GM19328 (cell line): ENCODE measurements around the gene RGS5.
"Not testable (repeated sequence)": the region's sequence is repeated elsewhere in the genome, so short reads cannot be mapped to it uniquely, and the experiment has no call there.

Experiments
- ATAC-seq: cut with Tn5 transposase; IDR thresholded peaks from one replicate; pipeline ENCODE4 v1.9.1; 2021; ENCODE audit warnings: mild to moderate bottlenecking, moderate library complexity; ENCODE audit not compliant: unreplicated experiment

RGS5 gene, protein sequence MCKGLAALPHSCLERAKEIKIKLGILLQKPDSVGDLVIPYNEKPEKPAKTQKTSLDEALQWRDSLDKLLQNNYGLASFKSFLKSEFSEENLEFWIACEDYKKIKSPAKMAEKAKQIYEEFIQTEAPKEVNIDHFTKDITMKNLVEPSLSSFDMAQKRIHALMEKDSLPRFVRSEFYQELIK

DNA sequence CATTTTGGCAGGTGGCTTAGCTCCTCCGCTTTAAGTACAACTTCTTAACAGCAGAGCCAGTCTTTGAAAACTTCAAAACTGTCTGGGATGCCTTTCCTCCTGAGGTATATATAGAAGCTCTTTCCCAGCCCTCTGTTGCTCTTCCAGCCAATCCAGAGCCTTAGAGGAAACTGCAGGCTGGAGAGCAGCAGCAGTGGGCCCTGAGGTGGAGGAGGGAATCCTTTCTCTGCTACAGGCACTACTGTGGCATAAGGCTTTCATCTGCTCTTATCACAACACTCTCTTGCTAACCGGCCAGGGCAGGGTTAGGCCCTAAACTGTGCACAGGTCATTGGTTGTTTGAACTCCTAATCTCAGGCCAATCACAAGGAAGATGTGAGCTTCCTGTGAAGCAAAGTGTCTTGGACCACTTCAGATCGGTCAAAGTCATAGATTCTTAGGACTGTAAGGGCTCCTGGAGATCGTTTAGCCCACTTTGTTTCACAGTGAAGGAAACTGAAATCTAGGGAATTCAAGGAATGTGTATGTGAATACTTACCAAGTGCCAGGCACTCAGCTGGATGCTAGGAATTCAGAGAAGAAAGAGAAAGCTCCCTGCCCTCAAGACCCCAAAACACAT, at the start of gene RGS5:
TSS of gene RGS5 (minus strand) at position 84 of the 619 bp plus-strand sequence. CDS start at position 3, 81 bp downstream.
- ATAC-seq, result no peak

- ATAC-seq, result no peak
Measured at GRCh38 chr1:163250382-163250974, 47.8 kb upstream of the RGS5 start.

DNA sequence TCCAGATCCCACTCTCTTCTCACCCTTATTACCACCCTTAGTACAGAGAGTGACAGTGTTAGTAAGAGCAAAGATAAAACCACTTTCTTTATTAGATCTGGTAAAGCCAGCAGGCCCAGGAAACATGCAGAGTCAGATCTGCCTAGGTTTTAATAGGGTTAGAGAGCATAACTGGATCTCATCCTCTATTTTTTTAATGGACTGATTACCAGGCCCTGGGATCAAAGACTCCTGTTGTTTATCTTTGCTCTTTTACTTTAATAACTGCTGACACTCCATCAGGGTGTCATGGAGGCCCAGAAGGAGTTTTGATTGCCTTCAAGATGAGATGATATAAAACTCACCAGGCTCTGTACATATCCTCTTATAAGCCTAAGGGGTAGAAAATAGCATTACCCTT, 45.3 kb upstream of the RGS5 start:
- ATAC-seq, result no peak

GRCh38 chr1:163244648-163245047, 41.9 kb upstream of the RGS5 start:
- not testable (repeated sequence) for ATAC-seq

DNA sequence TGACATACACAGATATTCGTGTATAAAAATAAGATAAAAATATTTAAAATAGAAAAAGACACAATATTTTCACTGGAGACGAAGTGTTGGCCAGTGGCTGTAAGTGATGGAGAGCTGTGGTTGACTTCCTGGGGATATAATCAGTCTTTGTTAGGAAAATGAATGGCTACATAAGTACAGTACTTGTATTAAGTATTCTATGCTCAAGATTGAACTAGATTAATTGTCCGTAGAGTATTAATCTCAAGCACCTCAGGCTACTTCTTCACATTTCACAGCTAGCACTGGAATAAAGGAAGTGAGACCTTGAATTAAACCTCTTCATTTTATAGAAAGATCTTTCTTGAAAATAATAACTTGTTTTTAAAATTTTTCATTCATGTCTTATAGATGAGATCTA, 39.0 kb upstream of the RGS5 start:
- no peak for ATAC-seq

DNA sequence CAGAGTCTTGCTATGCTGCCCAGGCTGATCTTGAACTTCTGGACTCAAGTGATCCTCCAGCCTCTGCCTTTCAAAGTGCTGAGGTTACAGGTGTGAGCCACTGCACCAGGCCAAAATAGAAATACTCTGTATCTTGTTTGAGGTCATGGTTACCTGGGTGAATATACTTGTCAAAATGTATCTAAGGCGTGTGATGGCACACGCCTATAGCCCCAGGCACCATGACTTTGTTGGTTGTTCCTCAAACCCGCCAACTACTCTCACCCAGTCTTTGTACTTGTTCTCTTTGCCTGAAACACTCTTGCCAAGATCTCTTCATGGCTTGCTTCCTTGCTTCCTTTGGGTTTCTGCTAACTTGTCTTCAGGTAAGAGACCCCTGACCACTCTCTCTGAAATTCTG, 38.0 kb upstream of the RGS5 start:
- no peak for ATAC-seq

GRCh38 chr1:163233643-163234042, 30.9 kb upstream of the RGS5 start:
- not testable (repeated sequence) for ATAC-seq

DNA sequence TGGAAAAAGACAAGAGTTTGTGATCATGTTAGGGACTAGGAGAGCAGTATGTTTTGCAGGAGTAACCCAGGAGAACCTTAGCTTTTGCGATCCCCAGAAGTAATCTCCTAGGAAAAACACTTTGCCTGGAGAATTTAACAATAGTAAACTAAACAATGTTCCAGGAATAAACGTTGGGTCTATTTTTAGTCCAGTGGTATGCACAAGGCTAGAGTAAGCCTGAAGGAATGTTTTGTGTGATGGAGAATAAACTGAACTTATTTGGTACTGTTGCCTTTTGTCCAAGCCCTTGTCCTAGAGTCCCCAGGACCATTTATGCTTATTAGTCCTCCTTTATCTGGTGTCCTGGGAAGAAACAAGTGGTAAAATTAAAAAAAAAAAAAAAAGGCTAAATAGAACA, 28.7 kb upstream of the RGS5 start:
- ATAC-seq, result no peak

GRCh38 chr1:163230827-163231226, 28.1 kb upstream of the RGS5 start:
- no peak for ATAC-seq

GRCh38 chr1:163228271-163228670, 25.6 kb upstream of the RGS5 start:
- ATAC-seq, result not testable (repeated sequence)

DNA sequence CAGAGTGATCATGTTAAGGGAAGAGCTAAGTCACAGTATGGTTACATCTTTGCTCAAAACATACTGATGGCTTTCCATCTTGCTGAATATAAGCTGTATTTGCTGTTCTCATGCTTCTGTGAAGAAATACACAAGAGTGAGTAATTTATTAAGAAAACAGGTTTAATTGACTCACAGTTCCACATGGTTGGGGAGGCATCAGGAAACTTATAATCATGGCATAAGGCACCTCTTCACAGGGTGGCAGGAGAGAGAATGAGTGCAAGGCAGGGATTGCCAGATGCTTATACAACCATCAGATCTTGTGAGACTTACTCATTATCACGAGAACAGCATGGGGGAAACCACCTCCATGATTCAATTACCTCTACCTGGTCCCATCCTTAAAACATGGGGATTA, 24.4 kb upstream of the RGS5 start:
- ATAC-seq, result no peak

DNA sequence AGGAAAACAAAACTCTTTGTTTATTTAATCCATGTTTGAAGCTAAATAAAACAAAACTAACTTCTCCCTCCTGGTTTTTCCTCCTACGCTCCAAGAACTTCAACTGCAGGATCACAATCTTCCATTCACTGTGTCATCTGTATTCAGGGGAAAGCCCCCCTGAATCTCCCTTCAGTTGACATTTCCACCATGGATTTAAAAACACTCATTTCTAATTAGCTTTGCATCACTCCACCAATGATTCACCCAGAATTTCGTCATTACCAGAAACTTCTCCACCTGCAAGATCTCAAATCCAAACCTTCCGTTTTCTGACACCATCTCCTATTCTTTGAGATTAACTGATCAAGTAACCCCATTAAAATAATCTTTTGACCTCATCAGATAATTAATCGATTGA, 10.9 kb upstream of the RGS5 start:
- ATAC-seq, result no peak

DNA sequence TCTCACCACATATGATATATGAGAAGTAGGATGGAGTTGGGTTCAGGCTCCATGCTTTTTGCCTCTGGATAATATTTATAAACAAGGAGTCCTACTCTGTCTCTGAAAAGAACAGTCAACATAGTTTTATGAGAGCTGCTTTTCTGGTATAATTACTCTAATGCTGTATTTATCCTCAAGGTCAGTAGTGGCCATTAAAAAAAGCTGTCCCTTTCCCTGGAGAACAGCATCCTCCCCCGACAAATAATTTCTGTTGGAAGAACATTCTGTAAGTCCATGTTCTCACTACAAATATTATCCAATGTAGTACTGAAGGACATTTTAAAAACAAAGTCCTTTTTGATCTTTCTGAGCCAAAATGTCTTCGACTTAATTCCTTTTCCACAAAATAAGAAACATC, 9.0 kb upstream of the RGS5 start:
- ATAC-seq, result no peak

GRCh38 chr1:163205513-163205912, 2.8 kb upstream of the RGS5 start:
- no peak for ATAC-seq

DNA sequence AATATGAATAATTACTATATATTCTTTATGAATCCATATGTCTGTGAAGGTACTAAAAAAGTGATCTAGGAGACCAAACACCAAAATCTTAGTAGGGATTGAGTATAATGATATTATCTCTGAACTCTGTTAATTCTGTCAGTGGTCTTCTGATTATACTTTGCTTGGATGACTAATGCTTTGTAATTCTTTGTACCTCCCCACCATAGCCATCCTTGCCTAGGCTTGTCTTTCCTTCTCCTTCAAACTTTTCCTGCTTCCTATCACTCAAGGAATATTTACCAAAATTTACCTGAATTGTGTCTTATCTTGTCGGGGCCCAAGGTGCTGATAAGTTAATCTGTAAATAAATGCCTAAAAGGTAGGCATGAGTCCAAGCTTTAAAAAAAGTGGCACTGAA, 845 bp upstream of the RGS5 start:
- ATAC-seq, result no peak

- no peak for ATAC-seq
Measured at GRCh38 chr1:163201906-163202305, 810 bp downstream of the RGS5 start.

DNA sequence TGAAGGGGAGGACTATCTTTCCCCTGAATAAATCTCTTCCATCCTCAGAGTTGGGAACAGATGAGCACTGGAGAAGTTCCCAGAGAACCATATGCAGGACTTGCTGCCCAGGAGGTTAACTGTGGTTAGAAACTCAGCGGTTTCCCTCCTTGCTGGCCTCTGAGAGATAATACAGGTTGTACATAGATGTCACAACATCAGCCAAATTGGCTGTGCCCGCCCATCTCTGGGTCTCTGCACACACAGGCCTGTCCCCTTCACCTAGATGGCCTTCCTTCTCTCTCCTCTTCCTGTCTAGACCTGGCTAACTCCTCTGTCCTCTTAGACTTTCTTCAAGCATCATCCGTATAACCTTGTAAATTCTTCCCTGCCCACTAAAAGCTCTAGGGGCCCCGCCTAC, 5.7 kb downstream of the RGS5 start:
- no peak for ATAC-seq

DNA sequence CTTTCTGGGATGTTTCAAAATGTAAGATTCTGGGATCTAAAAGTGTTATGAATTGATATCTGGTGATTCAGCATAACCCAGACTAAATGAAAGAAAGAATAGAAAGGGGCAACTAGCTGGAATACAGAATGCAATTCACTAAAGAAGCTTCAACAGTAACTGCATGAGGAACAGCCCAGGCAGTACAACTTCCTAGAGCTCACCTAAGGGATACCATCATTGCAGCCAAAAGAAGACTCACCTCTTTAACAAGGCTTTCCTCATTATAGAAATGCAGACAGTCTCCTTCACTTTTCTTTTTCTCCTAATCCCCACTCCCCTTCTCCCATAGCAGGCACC, 6.3 kb downstream of the RGS5 start:
- no peak for ATAC-seq

GRCh38 chr1:163195728-163196448, 6.8 kb downstream of the RGS5 start:
- ATAC-seq, result no peak

- no peak for ATAC-seq
Measured at GRCh38 chr1:163191301-163191700, 11.4 kb downstream of the RGS5 start.

DNA sequence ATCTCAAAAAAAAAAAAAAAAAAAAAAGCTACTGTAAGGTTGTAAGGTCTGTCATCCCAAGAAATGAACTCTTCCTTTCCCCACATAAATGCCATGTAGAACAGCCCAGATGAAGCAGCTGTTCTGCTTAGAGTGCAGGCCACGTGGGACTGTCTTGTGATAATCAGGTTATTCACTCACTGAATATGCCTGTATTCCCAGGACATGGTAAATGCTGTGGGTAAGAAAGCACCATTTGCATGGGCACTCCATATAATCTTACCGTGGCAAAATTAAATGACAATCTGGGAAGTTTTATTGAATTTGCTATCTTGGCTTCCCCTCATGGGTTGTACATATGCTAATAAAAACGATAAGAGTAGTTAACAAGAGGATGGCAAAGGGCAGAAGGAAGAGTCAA, 13.8 kb downstream of the RGS5 start:
- no peak for ATAC-seq

- ATAC-seq, result no peak
Measured at GRCh38 chr1:163187849-163188248, 14.9 kb downstream of the RGS5 start.
